BE2C (cell line): ENCODE results near the gene CASP3.

Source experiments
- DNase-seq: peaks from one replicate; pipeline ENCODE4 v3.0.0-alpha.2; 2020
- H3K27me3 ChIP-seq: fragments of 250-450 bp; sonication (Bioruptor Pico); 2 replicates; pipeline ENCODE4 v1.5.1; 2020; ENCODE audit warnings: mild to moderate bottlenecking
- H3K36me3 ChIP-seq: fragments of 250-450 bp; sonication (Bioruptor Pico); 2 replicates; pipeline ENCODE4 v1.5.1; 2020; ENCODE audit warnings: mild to moderate bottlenecking
- H3K4me1 ChIP-seq: fragments of 250-450 bp; sonication (Bioruptor Pico); 2 replicates; pipeline ENCODE4 v1.5.1; 2020
- H3K4me3 ChIP-seq: 2 replicates; pipeline ENCODE4 v1.5.1; 2011; ENCODE audit warnings: low read depth, low read length
- H3K9me3 ChIP-seq: fragments of 250-450 bp; sonication (Bioruptor Pico); 2 replicates; pipeline ENCODE4 v1.5.1; 2020
- TF ChIP-seq, protein P1 (sequence below): IDR thresholded peaks from 2 replicates; pipeline ENCODE4 v1.5.1; 2012; ENCODE audit warnings: mild to moderate bottlenecking, low read depth, low read length

The CASP3 gene

GRCh38 chr4:184591070-184591677 lies 58.1 kb downstream of the CASP3 start:
- DNase-seq = no peak
- Histone ChIP-seq H3K4me3 (no peak overlapping the region), H3K4me1 (no peaks in the 10 kb centered on the region), H3K9me3 (no peaks in the 10 kb centered on the region), H3K27me3 (no peaks in the 10 kb centered on the region), H3K36me3 (no peaks in the 10 kb centered on the region)
- TF ChIP-seq, protein P1, sequence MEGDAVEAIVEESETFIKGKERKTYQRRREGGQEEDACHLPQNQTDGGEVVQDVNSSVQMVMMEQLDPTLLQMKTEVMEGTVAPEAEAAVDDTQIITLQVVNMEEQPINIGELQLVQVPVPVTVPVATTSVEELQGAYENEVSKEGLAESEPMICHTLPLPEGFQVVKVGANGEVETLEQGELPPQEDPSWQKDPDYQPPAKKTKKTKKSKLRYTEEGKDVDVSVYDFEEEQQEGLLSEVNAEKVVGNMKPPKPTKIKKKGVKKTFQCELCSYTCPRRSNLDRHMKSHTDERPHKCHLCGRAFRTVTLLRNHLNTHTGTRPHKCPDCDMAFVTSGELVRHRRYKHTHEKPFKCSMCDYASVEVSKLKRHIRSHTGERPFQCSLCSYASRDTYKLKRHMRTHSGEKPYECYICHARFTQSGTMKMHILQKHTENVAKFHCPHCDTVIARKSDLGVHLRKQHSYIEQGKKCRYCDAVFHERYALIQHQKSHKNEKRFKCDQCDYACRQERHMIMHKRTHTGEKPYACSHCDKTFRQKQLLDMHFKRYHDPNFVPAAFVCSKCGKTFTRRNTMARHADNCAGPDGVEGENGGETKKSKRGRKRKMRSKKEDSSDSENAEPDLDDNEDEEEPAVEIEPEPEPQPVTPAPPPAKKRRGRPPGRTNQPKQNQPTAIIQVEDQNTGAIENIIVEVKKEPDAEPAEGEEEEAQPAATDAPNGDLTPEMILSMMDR = no peak

DNA sequence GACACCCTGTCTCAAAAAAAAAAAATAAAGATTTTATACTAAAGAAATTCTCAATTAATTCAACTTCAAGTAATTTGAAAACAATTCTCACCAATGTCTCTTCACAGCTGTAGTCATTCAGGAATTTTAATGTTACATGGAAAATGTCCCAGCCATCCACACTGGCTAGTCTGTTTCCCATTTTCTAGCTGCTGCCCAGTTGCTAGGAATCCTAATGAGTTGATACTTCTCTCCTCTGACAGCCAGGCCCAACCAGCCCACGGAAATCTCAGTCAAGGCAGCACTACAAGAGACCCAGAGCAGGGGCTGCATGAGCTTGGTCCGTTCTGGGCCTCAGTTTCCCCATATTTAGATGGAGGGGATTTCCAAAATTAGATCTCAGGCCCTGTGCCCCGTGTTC lies 59.1 kb downstream of the CASP3 start:
- Histone ChIP-seq H3K27me3 (no peaks in the 10 kb centered on the region), H3K9me3 (no peaks in the 10 kb centered on the region), H3K4me1 (no peaks in the 10 kb centered on the region), H3K4me3 (no peak overlapping the region), H3K36me3 (no peaks in the 10 kb centered on the region)
- DNase-seq = no peak
- TF ChIP-seq, protein P1 = no peak

GRCh38 chr4:184588893-184589292 lies 60.4 kb downstream of the CASP3 start:
- Histone ChIP-seq H3K27me3 (no peaks in the 10 kb centered on the region), H3K4me3 (no peak overlapping the region), H3K9me3 (no peaks in the 10 kb centered on the region), H3K4me1 (no peaks in the 10 kb centered on the region), H3K36me3 (no peaks in the 10 kb centered on the region)
- DNase-seq = no peak
- TF ChIP-seq, protein P1 = no peak

DNA sequence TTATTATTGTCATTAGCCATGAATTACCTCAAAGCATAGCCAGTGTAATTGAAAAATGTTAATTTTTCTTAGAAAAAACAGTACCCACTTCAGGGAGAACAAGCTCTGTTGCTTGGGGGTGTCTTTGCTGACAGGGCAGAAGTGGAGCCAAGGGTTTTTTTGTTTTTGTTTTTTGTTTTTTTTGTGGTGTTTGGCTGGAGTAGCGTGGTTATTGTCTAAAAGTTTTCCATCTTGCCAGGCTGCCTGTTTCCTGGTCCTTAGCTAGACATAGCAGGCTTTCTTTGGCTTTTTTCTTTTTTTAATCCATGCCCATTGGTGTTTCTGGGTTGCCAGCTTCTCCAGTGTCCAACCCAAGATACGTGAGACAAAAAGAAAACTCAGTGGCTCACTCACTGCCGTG lies 61.5 kb downstream of the CASP3 start:
- TF ChIP-seq, protein P1 = no peak
- no peaks in the 10 kb centered on the region for H3K36me3 ChIP-seq
- H3K4me3 ChIP-seq = no peak overlapping the region
- H3K9me3 ChIP-seq = no peaks in the 10 kb centered on the region
- H3K27me3 ChIP-seq = no peaks in the 10 kb centered on the region
- no peak for DNase-seq
- no peaks in the 10 kb centered on the region for H3K4me1 ChIP-seq

DNA sequence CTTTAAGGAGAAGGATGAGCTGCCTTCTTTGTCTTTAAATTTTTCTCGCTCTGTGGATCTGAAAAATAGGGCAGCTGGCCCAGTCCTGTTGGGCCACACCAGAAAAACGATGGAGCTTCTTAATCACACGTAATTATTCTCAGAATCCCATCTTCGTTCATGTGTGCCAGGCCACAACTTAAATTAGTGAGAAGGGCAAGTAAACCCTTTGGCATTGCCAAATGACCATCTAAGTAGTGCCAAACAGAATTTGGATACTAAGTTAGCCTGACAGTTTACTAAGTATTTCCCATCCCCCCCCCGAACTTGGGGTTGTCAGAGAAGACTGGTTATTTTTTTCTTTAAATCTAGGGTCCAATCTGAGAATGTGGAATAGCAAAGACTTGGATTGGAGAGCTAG lies 62.0 kb downstream of the CASP3 start:
- Histone ChIP-seq H3K4me1 (no peaks in the 10 kb centered on the region), H3K9me3 (no peaks in the 10 kb centered on the region), H3K4me3 (no peak overlapping the region), H3K27me3 (no peaks in the 10 kb centered on the region), H3K36me3 (no peaks in the 10 kb centered on the region)
- TF ChIP-seq, protein P1 = no peak
- no peak for DNase-seq

DNA sequence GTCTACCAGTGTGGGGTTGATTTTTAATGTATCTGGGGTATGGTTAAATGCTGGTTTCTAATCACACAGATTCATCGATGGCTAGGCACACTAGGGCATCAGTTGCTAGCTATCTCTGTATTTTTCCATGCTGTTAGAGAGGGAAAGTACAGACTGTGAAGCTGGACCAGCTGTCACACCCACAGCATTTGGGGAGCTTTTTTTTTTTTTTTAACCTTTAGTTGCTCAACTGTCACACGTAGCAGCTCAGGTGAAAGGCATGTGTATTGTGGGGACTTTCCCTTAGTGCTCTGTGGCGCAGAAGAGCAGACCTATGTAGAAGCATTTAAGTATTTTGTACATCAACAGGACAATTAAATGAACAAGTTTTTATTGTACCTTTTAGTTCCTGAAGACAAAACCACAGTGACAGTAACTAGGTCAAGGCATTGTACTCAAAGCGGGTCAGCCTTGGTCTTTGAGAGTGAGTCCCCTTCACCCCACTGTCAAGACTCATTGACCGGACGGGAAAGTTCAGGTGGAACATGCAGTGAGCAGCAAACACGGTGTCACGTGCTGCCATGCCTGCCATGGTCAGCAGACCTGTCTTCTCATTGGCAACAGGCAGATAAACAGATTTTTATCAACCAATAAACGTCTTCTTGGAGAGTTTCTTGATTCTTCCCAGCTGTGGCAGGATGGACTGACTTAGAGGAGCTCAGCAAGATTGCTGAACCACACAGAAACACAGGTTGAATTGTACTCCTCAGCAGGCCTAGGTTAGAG lies 65.3 kb downstream of the CASP3 start:
- Histone ChIP-seq H3K27me3 (no peaks in the 10 kb centered on the region), H3K9me3 (peaks cover 3% of the 10 kb centered on the region; the same call in 1 of the 2 replicates), H3K4me1 (no peaks in the 10 kb centered on the region), H3K4me3 (no peak overlapping the region), H3K36me3 (no peaks in the 10 kb centered on the region)
- no peak for DNase-seq
- TF ChIP-seq, protein P1 = no peak
